ENCODE measurements around the gene ZNF573. TPM values are rescaled to one million over a fixed set of nuclear protein-coding genes. Genes with fewer than 3 reads are reported as not detected.

The ZNF573 gene
- total and polyA plus RNA-seq, 2 of the 13 experiments (the other 11 are each of a cell fraction or from before 2014, with no cell fraction given) = 3.1 to 9.3 TPM

DNA sequence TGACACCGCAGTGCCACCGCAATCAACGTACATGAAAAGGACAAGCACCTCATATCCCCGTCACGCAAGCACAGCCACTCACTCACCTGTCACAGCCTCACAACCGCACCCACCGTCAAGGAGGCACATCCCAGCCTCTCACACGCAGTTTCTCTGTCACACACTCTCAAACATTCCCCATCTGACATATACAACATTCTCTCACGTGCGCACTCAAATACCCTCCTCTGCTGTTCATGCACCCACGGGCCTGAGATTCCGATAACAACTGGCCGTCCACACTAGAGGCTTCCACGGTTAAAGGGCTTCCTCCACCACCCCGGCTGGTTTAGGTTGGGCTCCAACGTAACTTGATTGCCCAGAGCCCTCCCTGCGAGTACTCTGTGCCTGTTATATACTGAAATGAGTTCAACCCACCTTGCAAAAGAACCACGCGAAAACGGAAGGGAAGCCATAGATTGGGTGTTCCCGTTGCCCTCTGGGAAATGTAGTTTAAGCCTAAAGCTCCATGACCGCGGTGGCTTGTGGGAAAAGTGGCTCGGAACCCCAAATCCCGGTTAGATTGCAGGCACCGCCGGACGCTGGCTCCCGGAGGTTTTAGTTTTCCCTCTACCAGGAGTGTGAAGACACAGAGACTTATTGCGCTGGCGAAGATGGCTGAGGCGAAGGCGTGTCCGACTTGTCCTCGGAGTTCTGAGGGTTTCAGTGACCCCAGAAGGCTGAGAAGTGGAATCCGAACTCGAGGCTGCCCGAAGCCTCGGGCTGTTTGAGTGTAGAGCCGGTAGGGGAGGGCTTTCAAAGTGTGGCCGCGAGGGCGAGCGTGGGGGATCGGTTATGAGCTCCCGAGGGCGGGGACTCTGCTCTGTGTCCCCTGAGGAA is at the start of gene ZNF573 (continued):
- TF ChIP-seq ZBTB39 (CRISPR knock-in tag; IDR thresholded peaks at IDR 0.05) (no peak), TIGD3 (CRISPR knock-in tag; IDR thresholded peaks at IDR 0.05; ENCODE audit: borderline replicate concordance) (no peak), ZNF713 (CRISPR knock-in tag; IDR thresholded peaks at IDR 0.05) (no peak), SIX4 (CRISPR knock-in tag; IDR thresholded peaks at IDR 0.05) (no peak), ATF3 (CRISPR knock-in tag; IDR thresholded peaks at IDR 0.05) (no peak), ZNF790 (CRISPR knock-in tag; IDR thresholded peaks at IDR 0.05; ENCODE audit: borderline replicate concordance) (no peak), SNRNP70 (IDR thresholded peaks at IDR 0.05; ENCODE audit: low read depth, low read length) (no peak), ZNF343 (CRISPR knock-in tag; IDR thresholded peaks at IDR 0.05) (no peak), SRSF1 (optimal IDR thresholded peaks at IDR 0.05; ENCODE audit: low read depth, low read length) (no peak), NFE2L2 (IDR thresholded peaks at IDR 0.05; ENCODE audit: low read length) (no peak), FOXJ3 (CRISPR knock-in tag; IDR thresholded peaks at IDR 0.05; ENCODE audit: borderline replicate concordance) (no peak), MYNN (CRISPR knock-in tag; IDR thresholded peaks at IDR 0.05; ENCODE audit: low read depth) (no peak), ZNF121 (CRISPR knock-in tag; IDR thresholded peaks at IDR 0.05) (no peak), ZNF260 (CRISPR knock-in tag; IDR thresholded peaks at IDR 0.05; ENCODE audit: borderline replicate concordance, low read depth) (no peak), ZNF180 (CRISPR knock-in tag; IDR thresholded peaks at IDR 0.05; ENCODE audit: borderline replicate concordance, low read depth) (no peak), SRSF9 (IDR thresholded peaks at IDR 0.05; ENCODE audit: borderline replicate concordance, insufficient read depth, low read depth, low read length, poor library complexity, severe bottlenecking) (no peak), TCF12 (IDR thresholded peaks at IDR 0.05) (no peak), TCF12 (CRISPR knock-in tag; IDR thresholded peaks at IDR 0.05) (no peak), RBM22 (optimal IDR thresholded peaks at IDR 0.05; ENCODE audit: low read length) (no peak), ZNF709 (CRISPR knock-in tag; IDR thresholded peaks at IDR 0.05) (0 out of 2 replicates have a peak, but pooled peaks have one; percentile 49), SPEN (CRISPR knock-in tag; IDR thresholded peaks at IDR 0.05; ENCODE audit: low read depth) (peak; percentile 57; the same call in 1 of the 2 replicates), ZNF784 (CRISPR knock-in tag; IDR thresholded peaks at IDR 0.05; ENCODE audit: borderline replicate concordance) (peak; percentile 63; the same call in 1 of the 2 replicates), ZNF160 (CRISPR knock-in tag; IDR thresholded peaks at IDR 0.05) (peak; percentile 55; the same call in 1 of the 2 replicates)
- TF ChIP-seq, protein P1, sequence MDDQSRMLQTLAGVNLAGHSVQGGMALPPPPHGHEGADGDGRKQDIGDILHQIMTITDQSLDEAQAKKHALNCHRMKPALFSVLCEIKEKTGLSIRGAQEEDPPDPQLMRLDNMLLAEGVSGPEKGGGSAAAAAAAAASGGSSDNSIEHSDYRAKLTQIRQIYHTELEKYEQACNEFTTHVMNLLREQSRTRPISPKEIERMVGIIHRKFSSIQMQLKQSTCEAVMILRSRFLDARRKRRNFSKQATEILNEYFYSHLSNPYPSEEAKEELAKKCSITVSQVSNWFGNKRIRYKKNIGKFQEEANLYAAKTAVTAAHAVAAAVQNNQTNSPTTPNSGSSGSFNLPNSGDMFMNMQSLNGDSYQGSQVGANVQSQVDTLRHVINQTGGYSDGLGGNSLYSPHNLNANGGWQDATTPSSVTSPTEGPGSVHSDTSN (CRISPR knock-in tag; IDR thresholded peaks at IDR 0.05; ENCODE audit: borderline replicate concordance) = no peak

Data from HepG2 (cell line).